ENCODE results near the gene TMEM98.

DNA sequence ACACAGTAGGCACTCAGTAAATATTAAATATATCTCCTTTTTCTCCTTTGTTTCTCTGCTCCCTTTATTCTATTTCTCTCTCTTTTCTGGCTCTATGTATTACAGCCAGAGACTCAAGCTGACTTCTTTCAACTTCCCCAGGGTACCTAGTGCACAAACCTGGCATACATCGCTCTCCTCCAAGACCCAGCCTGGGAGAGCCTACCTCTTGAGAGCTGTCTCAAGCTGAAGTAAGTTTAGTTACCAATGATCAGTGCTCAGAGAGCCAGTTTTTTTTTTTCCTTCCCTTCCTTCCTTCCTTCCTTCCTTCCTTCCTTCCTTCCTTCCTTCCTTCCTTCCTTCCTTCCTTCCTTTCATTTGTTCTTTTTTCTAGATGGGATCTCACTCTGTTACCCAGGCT is 19.8 kb downstream of the TMEM98 start:
- TF ChIP-seq, protein P1, sequence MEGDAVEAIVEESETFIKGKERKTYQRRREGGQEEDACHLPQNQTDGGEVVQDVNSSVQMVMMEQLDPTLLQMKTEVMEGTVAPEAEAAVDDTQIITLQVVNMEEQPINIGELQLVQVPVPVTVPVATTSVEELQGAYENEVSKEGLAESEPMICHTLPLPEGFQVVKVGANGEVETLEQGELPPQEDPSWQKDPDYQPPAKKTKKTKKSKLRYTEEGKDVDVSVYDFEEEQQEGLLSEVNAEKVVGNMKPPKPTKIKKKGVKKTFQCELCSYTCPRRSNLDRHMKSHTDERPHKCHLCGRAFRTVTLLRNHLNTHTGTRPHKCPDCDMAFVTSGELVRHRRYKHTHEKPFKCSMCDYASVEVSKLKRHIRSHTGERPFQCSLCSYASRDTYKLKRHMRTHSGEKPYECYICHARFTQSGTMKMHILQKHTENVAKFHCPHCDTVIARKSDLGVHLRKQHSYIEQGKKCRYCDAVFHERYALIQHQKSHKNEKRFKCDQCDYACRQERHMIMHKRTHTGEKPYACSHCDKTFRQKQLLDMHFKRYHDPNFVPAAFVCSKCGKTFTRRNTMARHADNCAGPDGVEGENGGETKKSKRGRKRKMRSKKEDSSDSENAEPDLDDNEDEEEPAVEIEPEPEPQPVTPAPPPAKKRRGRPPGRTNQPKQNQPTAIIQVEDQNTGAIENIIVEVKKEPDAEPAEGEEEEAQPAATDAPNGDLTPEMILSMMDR (conservative IDR thresholded peaks at IDR 0.05; ENCODE audit: low read length) = no peak
- no peak for TF ChIP-seq EZH2phosphoT487 (IDR thresholded peaks at IDR 0.05; ENCODE audit: borderline replicate concordance)

Measured in Loucy (cell line).